SW480 (cell line): Measurements from ENCODE around the gene C2.
"Not testable (repeated sequence)": the region's sequence is repeated elsewhere in the genome, so short reads cannot be mapped to it uniquely, and the experiment has no call there.

Experiments used
- DNase-seq: peaks from one replicate; pipeline ENCODE4 v3.0.0-alpha.2; 2016; ENCODE audit warnings: low spot score

Gene C2

GRCh38 chr6:31927863-31928671 is 550 bp downstream of the C2 start:
- DNase-seq: no peak

- DNase-seq: no peak
These were observed 1.1 kb downstream of the C2 start for GRCh38 chr6:31928672-31928939.

- no peak for DNase-seq
These were observed 3.4 kb downstream of the C2 start for GRCh38 chr6:31930962-31931361.

- DNase-seq: not testable (repeated sequence)
These were observed 4.6 kb downstream of the C2 start for GRCh38 chr6:31932137-31932536.

GRCh38 chr6:31933537-31933936 is 6.0 kb downstream of the C2 start:
- DNase-seq: no peak

DNA sequence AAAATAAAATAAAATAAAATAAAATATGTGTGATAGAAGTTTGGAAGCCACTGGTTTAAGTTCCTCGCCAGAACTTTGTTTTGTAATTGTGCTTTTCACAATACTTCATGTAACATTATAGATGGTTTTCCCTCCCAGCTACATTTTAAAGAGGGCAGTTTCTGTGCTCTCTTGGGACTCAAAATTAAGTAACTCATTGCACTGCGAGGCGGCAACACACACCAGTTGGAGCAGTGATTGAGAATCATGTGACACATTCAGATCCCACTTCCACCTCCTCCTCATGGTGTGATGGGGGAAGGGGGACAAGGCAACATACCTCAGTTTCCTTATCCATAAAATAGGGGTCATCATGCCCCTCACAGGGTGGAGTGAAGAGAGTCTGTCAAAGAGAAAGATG is 7.5 kb downstream of the C2 start:
- no peak for DNase-seq

- DNase-seq: no peak
These were observed 8.3 kb downstream of the C2 start for GRCh38 chr6:31935823-31936222.

DNA sequence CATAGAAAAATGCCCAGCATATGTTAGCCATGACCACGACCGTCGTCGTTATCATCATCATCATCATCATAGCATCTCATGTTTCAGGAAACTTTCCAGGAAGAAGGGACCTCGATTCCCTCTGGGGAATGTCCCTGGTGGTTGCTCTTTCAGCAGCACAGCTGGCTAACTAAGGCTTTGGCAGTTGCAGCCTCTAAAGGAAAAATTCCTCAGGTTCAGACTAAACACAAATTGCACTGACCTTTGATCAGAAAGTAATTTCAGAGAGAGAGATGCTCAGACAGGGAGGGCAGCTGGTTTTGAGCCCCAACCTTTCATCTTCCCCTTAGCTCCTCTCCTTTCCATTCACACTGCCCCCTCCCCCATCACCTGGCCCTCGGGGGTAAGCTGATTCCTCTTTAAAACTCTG is 12.7 kb downstream of the C2 start:
- peak; percentile 28 for DNase-seq

DNA sequence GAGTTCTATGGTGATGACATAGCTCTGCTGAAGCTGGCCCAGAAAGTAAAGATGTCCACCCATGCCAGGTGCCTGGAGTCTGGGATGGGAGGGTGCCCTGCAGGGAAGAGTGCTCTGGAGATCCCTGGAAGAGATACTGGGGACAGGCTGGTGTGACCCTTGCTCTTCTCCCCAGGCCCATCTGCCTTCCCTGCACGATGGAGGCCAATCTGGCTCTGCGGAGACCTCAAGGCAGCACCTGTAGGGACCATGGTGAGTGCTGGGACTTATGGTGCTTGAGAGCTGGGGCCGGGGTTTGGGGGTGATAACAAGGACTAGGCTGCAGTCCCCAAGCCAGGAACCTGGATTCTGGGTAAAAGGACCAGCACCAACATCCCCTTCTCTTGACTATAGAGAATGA is 16.2 kb downstream of the C2 start:
- no peak for DNase-seq

- DNase-seq: no peak
These were observed 17.6 kb downstream of the C2 start for GRCh38 chr6:31945154-31945506.

DNA sequence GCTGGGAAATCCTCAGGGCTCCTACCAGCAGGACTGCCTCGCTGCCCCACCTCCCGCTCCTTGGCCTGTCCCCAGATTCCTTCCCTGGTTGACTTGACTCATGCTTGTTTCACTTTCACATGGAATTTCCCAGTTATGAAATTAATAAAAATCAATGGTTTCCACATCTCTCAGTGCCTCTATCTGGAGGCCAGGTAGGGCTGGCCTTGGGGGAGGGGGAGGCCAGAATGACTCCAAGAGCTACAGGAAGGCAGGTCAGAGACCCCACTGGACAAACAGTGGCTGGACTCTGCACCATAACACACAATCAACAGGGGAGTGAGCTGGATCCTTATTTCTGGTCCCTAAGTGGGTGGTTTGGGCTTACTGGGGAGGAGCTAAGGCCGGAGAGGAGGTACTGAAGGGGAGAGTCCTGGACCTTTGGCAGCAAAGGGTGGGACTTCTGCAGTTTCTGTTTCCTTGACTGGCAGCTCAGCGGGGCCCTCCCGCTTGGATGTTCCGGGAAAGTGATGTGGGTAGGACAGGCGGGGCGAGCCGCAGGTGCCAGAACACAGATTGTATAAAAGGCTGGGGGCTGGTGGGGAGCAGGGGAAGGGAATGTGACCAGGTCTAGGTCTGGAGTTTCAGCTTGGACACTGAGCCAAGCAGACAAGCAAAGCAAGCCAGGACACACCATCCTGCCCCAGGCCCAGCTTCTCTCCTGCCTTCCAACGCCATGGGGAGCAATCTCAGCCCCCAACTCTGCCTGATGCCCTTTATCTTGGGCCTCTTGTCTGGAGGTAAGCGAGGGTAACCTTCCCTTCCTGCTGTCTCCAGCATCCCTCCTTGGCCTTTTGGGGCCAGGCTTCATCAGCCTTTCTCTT is 18.2 kb downstream of the C2 start, which contains the start of gene CFB:
TSS of gene CFB (plus strand) at position 589 of the 863 bp plus-strand sequence. CDS start at position 716, 127 bp downstream.
- DNase-seq: peak; percentile 25

DNA sequence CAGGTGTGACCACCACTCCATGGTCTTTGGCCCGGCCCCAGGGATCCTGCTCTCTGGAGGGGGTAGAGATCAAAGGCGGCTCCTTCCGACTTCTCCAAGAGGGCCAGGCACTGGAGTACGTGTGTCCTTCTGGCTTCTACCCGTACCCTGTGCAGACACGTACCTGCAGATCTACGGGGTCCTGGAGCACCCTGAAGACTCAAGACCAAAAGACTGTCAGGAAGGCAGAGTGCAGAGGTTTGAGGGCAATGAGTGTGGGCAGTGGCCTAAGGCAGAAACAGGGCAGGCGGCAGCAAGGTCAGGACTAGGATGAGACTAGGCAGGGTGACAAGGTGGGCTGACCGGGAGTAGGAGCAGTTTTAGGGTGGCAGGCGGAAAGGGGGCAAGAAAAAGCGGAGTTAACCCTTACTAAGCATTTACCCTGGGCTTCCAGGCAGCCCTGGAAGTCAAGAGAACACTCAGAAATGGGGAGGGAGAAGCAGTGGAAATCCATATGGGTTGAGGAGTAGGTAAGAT is 18.9 kb downstream of the C2 start:
- DNase-seq: no peak

DNA sequence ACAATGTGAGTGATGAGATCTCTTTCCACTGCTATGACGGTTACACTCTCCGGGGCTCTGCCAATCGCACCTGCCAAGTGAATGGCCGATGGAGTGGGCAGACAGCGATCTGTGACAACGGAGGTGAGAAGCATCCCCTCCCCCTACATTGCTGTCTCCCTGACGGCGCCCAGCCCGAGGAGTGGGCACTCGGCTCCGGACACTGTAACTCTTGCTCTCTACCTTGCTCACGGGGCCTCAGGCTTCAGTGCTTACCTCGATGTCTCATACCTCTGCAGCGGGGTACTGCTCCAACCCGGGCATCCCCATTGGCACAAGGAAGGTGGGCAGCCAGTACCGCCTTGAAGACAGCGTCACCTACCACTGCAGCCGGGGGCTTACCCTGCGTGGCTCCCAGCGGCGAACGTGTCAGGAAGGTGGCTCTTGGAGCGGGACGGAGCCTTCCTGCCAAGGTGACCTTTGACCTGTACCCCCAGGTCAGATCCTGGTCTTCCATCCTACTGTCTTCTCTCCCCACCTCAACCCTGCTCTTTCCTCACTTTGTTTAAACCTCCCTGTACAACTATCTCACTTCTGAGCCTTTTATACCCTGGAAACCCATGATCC is 19.7 kb downstream of the C2 start:
- no peak for DNase-seq

DNA sequence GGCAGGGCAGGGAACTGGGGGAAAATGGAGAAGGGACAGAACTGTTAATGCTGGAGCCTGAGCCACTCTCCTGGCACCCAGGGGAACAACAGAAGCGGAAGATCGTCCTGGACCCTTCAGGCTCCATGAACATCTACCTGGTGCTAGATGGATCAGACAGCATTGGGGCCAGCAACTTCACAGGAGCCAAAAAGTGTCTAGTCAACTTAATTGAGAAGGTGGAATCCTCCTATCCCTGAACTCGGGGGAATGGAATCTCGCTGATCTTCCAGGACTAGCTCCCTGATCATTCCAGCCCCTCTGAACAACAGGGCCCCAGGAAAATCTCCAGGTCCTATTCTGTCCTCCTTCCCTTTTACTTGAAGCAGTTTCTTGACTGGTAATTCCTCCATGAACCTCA is 20.3 kb downstream of the C2 start:
- no peak for DNase-seq

DNA sequence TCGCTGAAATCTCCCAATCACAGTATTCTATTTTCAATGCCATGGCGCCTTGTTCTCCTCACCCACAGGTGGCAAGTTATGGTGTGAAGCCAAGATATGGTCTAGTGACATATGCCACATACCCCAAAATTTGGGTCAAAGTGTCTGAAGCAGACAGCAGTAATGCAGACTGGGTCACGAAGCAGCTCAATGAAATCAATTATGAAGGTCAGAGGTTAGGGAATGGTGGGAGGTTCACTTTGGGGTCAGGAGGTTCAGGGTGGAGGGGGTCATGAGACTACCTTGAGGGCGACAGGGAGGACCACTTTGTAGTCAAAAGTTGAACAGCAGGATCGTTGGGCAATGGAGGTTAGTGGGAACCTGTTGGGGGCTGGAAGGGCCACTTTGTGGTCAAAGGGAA is 20.8 kb downstream of the C2 start:
- DNase-seq: no peak

- no peak for DNase-seq
These were observed 21.4 kb downstream of the C2 start for GRCh38 chr6:31948753-31949413.

DNA sequence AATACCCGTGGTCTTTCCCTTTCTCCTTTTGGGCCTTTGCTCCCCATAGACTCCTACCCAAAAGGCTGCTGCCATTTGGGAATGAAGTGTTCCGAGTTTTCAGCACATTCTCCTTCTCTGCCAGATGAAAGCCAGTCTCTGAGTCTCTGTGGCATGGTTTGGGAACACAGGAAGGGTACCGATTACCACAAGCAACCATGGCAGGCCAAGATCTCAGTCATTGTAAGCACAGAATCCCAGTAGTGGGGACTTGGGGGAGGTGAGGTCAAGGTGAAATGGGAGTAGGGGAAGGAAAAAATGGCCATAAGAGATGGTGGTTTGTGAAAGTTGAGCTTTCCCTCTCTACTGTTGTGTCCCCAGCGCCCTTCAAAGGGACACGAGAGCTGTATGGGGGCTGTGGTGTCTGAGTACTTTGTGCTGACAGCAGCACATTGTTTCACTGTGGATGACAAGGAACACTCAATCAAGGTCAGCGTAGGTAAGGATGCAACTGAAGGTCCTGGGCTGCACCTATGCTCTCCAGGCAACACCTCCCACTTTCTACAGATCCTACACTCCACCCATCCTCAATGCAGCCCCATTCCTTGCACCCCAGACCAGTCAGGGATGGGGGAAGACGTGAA is 22.5 kb downstream of the C2 start:
- DNase-seq: no peak

DNA sequence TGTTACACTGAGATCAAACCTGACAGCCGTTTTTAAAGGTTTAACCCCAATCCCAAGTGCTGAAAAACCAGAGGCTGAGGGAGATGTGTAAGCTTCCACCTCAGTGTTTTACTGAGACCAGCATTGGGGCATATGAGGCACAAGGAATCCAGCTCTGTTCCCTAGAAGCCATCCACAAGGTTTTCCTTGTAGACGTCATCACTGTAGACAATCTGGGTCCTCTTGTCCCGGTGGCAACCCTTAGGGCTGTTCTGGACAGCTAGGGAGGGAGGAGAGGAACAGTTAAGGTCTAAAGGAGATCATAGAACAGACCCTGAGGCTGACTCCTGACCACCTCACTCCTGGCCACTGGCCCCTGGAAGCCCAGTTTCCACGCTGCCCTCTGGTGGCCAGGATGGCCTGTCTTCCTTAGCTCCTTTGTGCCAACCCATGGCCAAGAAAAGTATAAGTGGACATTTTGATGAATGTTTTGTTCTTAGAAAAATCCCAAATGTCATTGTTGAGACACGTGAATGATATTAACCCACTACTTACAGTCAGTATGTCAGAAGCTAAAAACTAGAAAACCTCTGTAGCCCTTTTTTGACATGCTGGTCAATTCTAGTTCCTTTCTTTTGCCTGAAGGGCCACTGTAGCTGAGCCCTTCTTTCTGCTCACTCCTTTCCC is 24.8 kb downstream of the C2 start:
- DNase-seq: no peak

GRCh38 chr6:31952890-31953289 is 25.4 kb downstream of the C2 start:
- no peak for DNase-seq

DNA sequence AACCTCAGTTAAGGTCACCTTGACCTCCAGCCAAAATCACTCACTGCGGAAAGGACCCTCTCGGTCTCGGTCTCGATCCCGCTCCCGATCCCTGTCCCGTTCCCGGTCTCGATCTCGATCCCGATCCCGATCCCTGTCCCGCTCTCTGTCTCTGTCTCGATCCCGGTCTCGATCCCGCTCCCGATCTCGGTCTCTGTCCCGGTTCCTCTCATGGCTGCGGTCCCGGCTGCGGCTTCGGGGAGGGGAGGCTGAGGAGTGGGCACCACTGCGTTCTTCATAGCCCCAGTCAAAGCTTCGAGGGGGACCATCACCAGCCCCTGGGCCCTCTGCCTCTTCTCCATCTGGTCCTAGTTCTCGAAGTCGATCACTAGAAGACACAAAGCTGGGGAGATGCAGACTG is 27.0 kb downstream of the C2 start:
- DNase-seq: no peak

DNA sequence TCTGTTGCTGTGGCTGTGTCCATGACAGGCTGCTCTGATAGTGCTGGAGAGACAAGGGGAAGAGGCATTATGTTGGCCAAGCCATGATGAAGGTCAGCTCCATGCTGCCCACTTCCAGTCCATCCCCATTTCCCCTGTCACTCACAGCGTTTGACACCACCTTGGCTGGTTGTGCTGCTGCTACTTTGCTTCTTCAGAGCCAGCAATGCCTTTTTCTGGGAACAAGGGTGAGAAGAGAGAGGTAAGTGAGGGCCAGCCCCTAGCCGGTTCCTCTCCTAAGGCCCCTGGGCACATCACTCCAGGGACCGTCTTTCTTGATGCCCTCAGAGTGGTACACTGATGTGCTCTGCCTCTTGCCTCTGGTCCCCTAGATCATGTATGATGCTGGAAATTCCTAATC is 29.3 kb downstream of the C2 start:
- no peak for DNase-seq

- DNase-seq: no peak
These were observed 30.9 kb downstream of the C2 start for GRCh38 chr6:31958412-31958740.
